GM12878 (cell line): ENCODE results near the gene GID8. TPM values are rescaled to one million over a fixed set of nuclear protein-coding genes. Genes with fewer than 3 reads are reported as not detected.

ENCODE experiments used
- ATAC-seq: fragments of 200-7000 bp; cut with Tn5 transposase; 3 replicates; pipeline ENCODE4 v1.9.1; 2020; ENCODE audit warnings: mild to moderate bottlenecking, moderate library complexity
- BruUV-seq: library from RNA; stranded (reverse); fragments of 400-500 nt; replicated peaks from 2 replicates; lab custom pipeline; 2021; lab: Mats Ljungman, UMichigan
- CTCF ChIA-PET: fragments of 300-600 bp; sonication (Branson Sonifier 250); formaldehyde crosslinking; extraction: SDS; loops from one replicate; lab custom pipeline; 2021; ENCODE audit warnings: inconsistent platforms; lab: Yijun Ruan, JAX
- POLR2A ChIA-PET: fragments of 350-600 bp; formaldehyde crosslinking; extraction: SDS; loops from one replicate; lab custom pipeline; 2021; ENCODE audit warnings: inconsistent platforms; lab: Charles Lee
- RAD21 ChIA-PET: fragments of 300-600 bp; sonication (Branson Sonifier 250); formaldehyde crosslinking; loops from one replicate; lab custom pipeline; 2023; ENCODE audit warnings: antibody characterized with exemption; ENCODE audit not compliant: unreplicated experiment; lab: Charles Lee
- SMC1A ChIA-PET: fragments of 300-600 bp; sonication (Branson Sonifier 250); formaldehyde crosslinking; loops from one replicate; lab custom pipeline; 2023; ENCODE audit not compliant: unreplicated experiment, uncharacterized antibody; lab: Charles Lee
- DNase-seq: peaks from one replicate; pipeline ENCODE4 v3.0.0-alpha.2; 2011; ENCODE audit warnings: low read depth, low spot score
- FAIRE-seq: peaks from 3 replicates; lab custom pipeline; 2011; peaks lifted over from hg19 to GRCh38; lab: Jason Lieb, UNC
- H2AFZ ChIP-seq: 2 replicates; pipeline ENCODE4 v1.6.0; 2011; ENCODE audit warnings: low read depth, low read length, control low read depth; ENCODE audit not compliant: control insufficient read depth
- H3K27ac ChIP-seq: 2 replicates; pipeline ENCODE4 v1.5.1; 2011; ENCODE audit warnings: control low read depth; ENCODE audit not compliant: control insufficient read depth, insufficient read depth
- H3K27me3 ChIP-seq, 2 experiments: replicated peaks in 1 of 2; 2 replicates each; pipeline versions ENCODE4 v1.6.0 to v1.6.1; 2011; ENCODE audit warnings: low read length in 1 of 2; ENCODE audit not compliant: control insufficient read depth in 2 of 2, insufficient read depth in 2 of 2
- H3K36me3 ChIP-seq, 2 experiments: 2 replicates each; pipeline ENCODE4 v1.5.1; 2011; ENCODE audit warnings: low read length in 1 of 2; ENCODE audit not compliant: control insufficient read depth in 2 of 2, insufficient read depth in 2 of 2
- H3K4me1 ChIP-seq: 2 replicates; pipeline ENCODE4 v1.6.1; 2011; ENCODE audit warnings: mild to moderate bottlenecking, low read length, moderate library complexity, mixed read lengths; ENCODE audit not compliant: control insufficient read depth, insufficient read depth
- H3K4me2 ChIP-seq: 2 replicates; pipeline ENCODE4 v1.6.0; 2011; ENCODE audit warnings: control low read depth; ENCODE audit not compliant: control insufficient read depth, insufficient read depth
- H3K4me3 ChIP-seq: fragments of 200-600 bp; sonication (generic); 2 replicates; pipeline ENCODE4 v1.5.1; 2016
- H3K79me2 ChIP-seq: 2 replicates; pipeline ENCODE4 v1.6.0; 2011; ENCODE audit warnings: low read length; ENCODE audit not compliant: control insufficient read depth, insufficient read depth
- H3K9ac ChIP-seq: 2 replicates; pipeline ENCODE4 v1.8.0; 2011; ENCODE audit warnings: low read length, control low read depth, mixed read lengths; ENCODE audit not compliant: control insufficient read depth, insufficient read depth
- H3K9me3 ChIP-seq: replicated peaks from 3 replicates; pipeline ENCODE4 v1.5.1; 2011; ENCODE audit warnings: mild to moderate bottlenecking, low read length; ENCODE audit not compliant: control insufficient read depth, insufficient read depth
- H4K20me1 ChIP-seq: 2 replicates; pipeline ENCODE4 v1.6.0; 2011; ENCODE audit not compliant: control insufficient read depth, insufficient read depth
- BRCA1 ChIP-seq: IDR thresholded peaks from 2 replicates; pipeline ENCODE4 v1.6.1; 2011; ENCODE audit warnings: low read depth, low read length, improper control_type of control experiment
- CEBPZ ChIP-seq: fragments of 150-350 bp; IDR thresholded peaks from 2 replicates; pipeline ENCODE4 v1.6.1; 2016; ENCODE audit warnings: low read depth, low read length
- CHD1 ChIP-seq: IDR thresholded peaks from 2 replicates; pipeline ENCODE4 v1.6.1; 2012; ENCODE audit warnings: low read depth, low read length, improper control_type of control experiment
- DPF2 ChIP-seq: fragments of 450-650 bp; IDR thresholded peaks from 2 replicates; pipeline ENCODE4 v1.6.1; 2017; ENCODE audit warnings: mild to moderate bottlenecking
- ESRRA ChIP-seq: IDR thresholded peaks from 2 replicates; pipeline ENCODE4 v1.6.1; 2012; ENCODE audit warnings: mild to moderate bottlenecking, low read length, improper control_type of control experiment
- NBN ChIP-seq: fragments of 450-650 bp; IDR thresholded peaks from 2 replicates; pipeline ENCODE4 v1.6.1; 2016
- NR2F1 ChIP-seq: fragments of 450-650 bp; conservative IDR thresholded peaks from 2 replicates; pipeline ENCODE4 v1.6.1; 2017; ENCODE audit warnings: mild to moderate bottlenecking
- PML ChIP-seq: IDR thresholded peaks from 2 replicates; pipeline ENCODE4 v1.6.1; 2012; ENCODE audit warnings: low read length, inconsistent platforms
- RELB ChIP-seq: fragments of 450-650 bp; IDR thresholded peaks from 2 replicates; pipeline ENCODE4 v1.6.1; 2017; ENCODE audit warnings: low read depth, mild to moderate bottlenecking, moderate library complexity
- ZBTB11 ChIP-seq: fragments of 450-650 bp; formaldehyde crosslinking; IDR thresholded peaks from 2 replicates; pipeline ENCODE4 v1.5.0; 2022; ENCODE audit warnings: mild to moderate bottlenecking, missing genetic modification characterization
- ZBTB4 ChIP-seq: fragments of 450-650 bp; formaldehyde crosslinking; IDR thresholded peaks from 2 replicates; pipeline ENCODE4 v1.4.0; 2022; ENCODE audit warnings: mild to moderate bottlenecking, moderate library complexity
- ZNF24 ChIP-seq: fragments of 450-650 bp; IDR thresholded peaks from 2 replicates; pipeline ENCODE4 v1.6.1; 2017; ENCODE audit warnings: antibody characterized with exemption, mild to moderate bottlenecking
- WGBS: methylation state at CpG from one replicate; pipeline ENCODE4 v1.1.6; 2016; ENCODE audit warnings: low lambda C conversion rate; ENCODE audit not compliant: insufficient replicate concordance, insufficient coverage; ENCODE audit errors: missing lambda C conversion rate; 5-methylcytosine and 5-hydroxymethylcytosine counted together
- in situ Hi-C: fragments of 300-500 bp; cut with MboI; formaldehyde crosslinking; loops from 9 replicates; pipeline ENCODE4 v1.14.3; 2018; ENCODE audit warnings: mixed read lengths
- intact Hi-C: fragments of 100-400 bp; cut with micrococcal nuclease; formaldehyde crosslinking; loops from one replicate; pipeline ENCODE4 v1.14.2; 2022; ENCODE audit not compliant: unreplicated experiment
- polyA plus RNA-seq, 11 experiments: library from polyadenylated mRNA; depleted of rRNA in 4 of 11; unstranded in 6 of 11; stranded (reverse) in 5 of 11; fragments of >200 nt; fragmentation: Nextera tagmentation in 4 of 11; fragmentation: Illumina TruSeq in 1 of 11; extraction: Ambion mirVana in 4 of 11; extraction: Trizol in 1 of 11; gene quantifications; 1 replicate in 1 of 11; 2 replicates in 10 of 11; pipeline versions ENCODE4 v1.2.1 to v1.2.3, GENCODE V29; 2011 to 2016; ENCODE audit warnings: inconsistent platforms in 2 of 11, missing spikeins in 2 of 11, low read depth in 1 of 11
- total RNA-seq, 4 experiments: library from RNA; depleted of rRNA in 3 of 4; stranded (reverse); fragments of >200 nt in 3 of 4; fragmentation: Illumina TruSeq in 1 of 4; extraction: Trizol in 1 of 4; gene quantifications; 2 replicates each; pipeline versions ENCODE4 v1.2.1 to v1.2.3, GENCODE V29; 2013 to 2021

GID8 gene
- total and polyA plus RNA-seq, 10 of the 15 experiments (the other 5 are each of a cell fraction or from before 2014, with no cell fraction given), result 12.0 to 33.8 (median 22.2) TPM

GRCh38 chr20:62890444-62890843 is 47.5 kb upstream of the GID8 start:
- no TSS peak for BruUV-seq
- ChIA-PET CTCF (interaction anchor here (1.1 kb wide), 1 partner anchor 13 kb away, joined by 4 read pairs; no protein-coding TSS in a partner anchor), RAD21 (no interaction called here), POLR2A (no interaction called here), SMC1A (no interaction called here)
- intact Hi-C loops (no loop called here), in situ Hi-C loops (no loop called here)
- DNase-seq (no peak), FAIRE-seq (no peak), ATAC-seq (no peak)
- Histone ChIP-seq H2AFZ (no peak overlapping the region), H3K4me3 (no peak overlapping the region), H3K4me2 (no peak overlapping the region), H3K27me3 (no peaks in the 10 kb centered on the region), H3K9ac (no peak overlapping the region), H3K79me2 (no peaks in the 10 kb centered on the region), H3K36me3 (peaks cover 28 to 30% of the 10 kb centered on the region in 2 experiments), H3K9me3 (no peaks in the 10 kb centered on the region), H4K20me1 (no peaks in the 10 kb centered on the region; the same call in 1 of the 2 replicates), H3K4me1 (no peaks in the 10 kb centered on the region), H3K27ac (no peak overlapping the region)
- 94% methylated on average over 7 of the region's 7 CpGs for whole genome bisulfite sequencing
- TF ChIP-seq CHD1, result no peak
- TF ChIP-seq RELB, result no peak
- no peak for TF ChIP-seq ZNF24
- no peak for TF ChIP-seq BRCA1
- TF ChIP-seq PML, result no peak
- no peak for TF ChIP-seq NBN
- TF ChIP-seq ZBTB4, result no peak
- TF ChIP-seq NR2F1, result no peak
- no peak for TF ChIP-seq ZBTB11 (CRISPR knock-in tag)
- no peak for TF ChIP-seq DPF2
- no peak for TF ChIP-seq ESRRA
- TF ChIP-seq CEBPZ, result no peak
